ENCODE measurements around the gene THSD7A. TPM values are rescaled to one million over a fixed set of nuclear protein-coding genes. Genes with fewer than 3 reads are reported as not detected.

The THSD7A gene
- total and polyA plus RNA-seq, 2 of the 8 experiments (the other 6 are each of a cell fraction or from before 2014, with no cell fraction given) = 0.44 to 1.2 TPM

DNA sequence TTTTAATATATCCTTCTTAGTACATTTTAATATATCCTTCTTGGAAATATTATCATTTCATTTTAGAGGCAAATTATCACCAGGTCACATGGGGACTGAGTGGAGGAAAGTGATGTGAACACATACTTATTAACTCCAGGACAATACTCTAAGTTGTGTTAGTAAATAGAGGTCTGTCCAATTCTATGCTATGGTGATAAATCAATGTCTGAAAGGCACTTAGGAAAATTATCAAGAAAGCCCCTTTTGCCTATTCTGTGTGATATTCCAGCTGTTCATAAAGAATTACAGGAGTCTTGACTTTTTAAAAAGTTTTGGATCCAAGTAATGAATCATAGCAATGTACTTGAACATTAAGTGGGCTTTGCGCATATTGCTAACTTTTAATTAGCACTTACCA lies 88.5 kb downstream of the THSD7A start:
- POLR2A ChIA-PET (ENCODE audit: partially characterized antibody) = no interaction called here
- Histone ChIP-seq H2BK20ac (ENCODE audit: low read length) (no peak overlapping the region), H4K8ac (ENCODE audit: extremely low read depth, insufficient read depth, low read length) (no peak overlapping the region), H3K4me3 (ENCODE audit: extremely low read depth in 1 of 4, insufficient read depth in 2 of 4, low read depth in 3 of 4, low read length in 4 of 4) (no peak overlapping the region), H2BK5ac (ENCODE audit: low read depth, low read length) (no peak overlapping the region), H3K79me2 (ENCODE audit: control insufficient read depth in 1 of 2, insufficient read depth in 2 of 2, low read length in 2 of 2) (no peaks in the 10 kb centered on the region), H4K20me1 (replicated peaks in 1 of 2; ENCODE audit: control insufficient read depth in 1 of 2, insufficient read depth in 2 of 2, low read length in 2 of 2) (no peaks in the 10 kb centered on the region), H3K23me2 (ENCODE audit: low read depth, low read length) (no peaks in the 10 kb centered on the region), H3K4ac (replicated peaks; ENCODE audit: insufficient read length, low read depth, low read length) (no peak overlapping the region), H4K91ac (replicated peaks; ENCODE audit: insufficient read length, low read length) (no peak overlapping the region), H2BK120ac (replicated peaks; ENCODE audit: low read depth, low read length) (no peak overlapping the region), H3K56ac (replicated peaks; ENCODE audit: insufficient read length, low read depth, low read length) (no peak overlapping the region), H3K14ac (ENCODE audit: insufficient read length) (no peak overlapping the region), H3K9me3 (ENCODE audit: insufficient read depth in 2 of 2, low read depth in 1 of 2, low read length in 1 of 2) (no peaks in the 10 kb centered on the region), H2BK12ac (ENCODE audit: low read depth, low read length) (no peak overlapping the region), H3K36me3 (ENCODE audit: control insufficient read depth in 2 of 4, insufficient read depth in 4 of 4, low read length in 3 of 4) (no peaks in the 10 kb centered on the region), H3K4me2 (ENCODE audit: insufficient read depth in 1 of 2, low read depth in 2 of 2, low read length in 2 of 2) (no peak overlapping the region), H3K27ac (ENCODE audit: low read depth, low read length) (no peak overlapping the region), H3K27me3 (replicated peaks in 1 of 4; ENCODE audit: control insufficient read depth in 3 of 4, extremely low read depth in 1 of 4, insufficient read depth in 3 of 4, low read length in 3 of 4) (no peaks in the 10 kb centered on the region), H3K79me1 (ENCODE audit: low read depth, low read length) (no peaks in the 10 kb centered on the region), H2AFZ (ENCODE audit: low read length) (no peak overlapping the region), H2AK5ac (ENCODE audit: low read depth, low read length) (no peak overlapping the region), H4K5ac (ENCODE audit: insufficient read length, low read depth, low read length) (no peak overlapping the region), H3K18ac (ENCODE audit: extremely low read depth, low read length) (no peak overlapping the region), H3K4me1 (replicated peaks in 1 of 4; ENCODE audit: control insufficient read depth in 3 of 4, insufficient read depth in 4 of 4, low read length in 3 of 4) (no peaks in the 10 kb centered on the region), H3K23ac (ENCODE audit: insufficient read length) (no peak overlapping the region), H3K9ac (replicated peaks in 1 of 4; ENCODE audit: extremely low read depth in 1 of 4, low read depth in 3 of 4, low read length in 3 of 4) (no peak overlapping the region), H2BK15ac (ENCODE audit: low read length) (no peak overlapping the region)
- CTCF ChIA-PET (ENCODE audit: partially characterized antibody) = no interaction called here
- FAIRE-seq = no peak
- 89% methylated on average over 1 of the region's 1 CpG; no CpG with 5 or more reads in 1 of the 2 experiments for WGBS, 2 experiments (ENCODE audit: extremely low coverage in 1 of 2, insufficient coverage in 1 of 2, insufficient read length in 1 of 2, insufficient replicate concordance in 2 of 2, low coverage in 1 of 2, low lambda C conversion rate in 2 of 2, missing lambda C conversion rate in 1 of 2)
- DNase-seq (ENCODE audit: low read depth in 1 of 2, low spot score in 2 of 2) = no peak
- TF ChIP-seq EZH2 (IDR thresholded peaks at IDR 0.05; ENCODE audit: low read depth, low read length, severe bottlenecking) (no peak), CHD1 (IDR thresholded peaks at IDR 0.05; ENCODE audit: low read depth, low read length) (no peak), EGR1 (IDR thresholded peaks at IDR 0.05; ENCODE audit: borderline replicate concordance, low read depth, low read length) (no peak), POLR2AphosphoS5 (IDR thresholded peaks at IDR 0.05; ENCODE audit: low read depth, low read length) (no peak), SIN3A (conservative IDR thresholded peaks at IDR 0.05 in 1 of 2, IDR thresholded peaks at IDR 0.05 in 1 of 2; ENCODE audit: low read depth in 1 of 2, low read length in 2 of 2) (no peak), JUND (IDR thresholded peaks at IDR 0.05; ENCODE audit: low read length) (no peak), KDM1A (IDR thresholded peaks at IDR 0.05; ENCODE audit: borderline replicate concordance, low read length) (no peak), HDAC6 (IDR thresholded peaks at IDR 0.05; ENCODE audit: low read depth, low read length) (no peak)
- TF ChIP-seq, protein P1, sequence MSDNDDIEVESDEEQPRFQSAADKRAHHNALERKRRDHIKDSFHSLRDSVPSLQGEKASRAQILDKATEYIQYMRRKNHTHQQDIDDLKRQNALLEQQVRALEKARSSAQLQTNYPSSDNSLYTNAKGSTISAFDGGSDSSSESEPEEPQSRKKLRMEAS (IDR thresholded peaks at IDR 0.05) = no peak

Measured in H1 (cell line).